ENCODE results near the gene FBLN1.
A peak's percentile ranks its signal among the peaks of the same experiment; 100 is the strongest.
"Not testable (repeated sequence)": the region's sequence is repeated elsewhere in the genome, so short reads cannot be mapped to it uniquely, and the experiment has no call there.

FBLN1 gene

DNA sequence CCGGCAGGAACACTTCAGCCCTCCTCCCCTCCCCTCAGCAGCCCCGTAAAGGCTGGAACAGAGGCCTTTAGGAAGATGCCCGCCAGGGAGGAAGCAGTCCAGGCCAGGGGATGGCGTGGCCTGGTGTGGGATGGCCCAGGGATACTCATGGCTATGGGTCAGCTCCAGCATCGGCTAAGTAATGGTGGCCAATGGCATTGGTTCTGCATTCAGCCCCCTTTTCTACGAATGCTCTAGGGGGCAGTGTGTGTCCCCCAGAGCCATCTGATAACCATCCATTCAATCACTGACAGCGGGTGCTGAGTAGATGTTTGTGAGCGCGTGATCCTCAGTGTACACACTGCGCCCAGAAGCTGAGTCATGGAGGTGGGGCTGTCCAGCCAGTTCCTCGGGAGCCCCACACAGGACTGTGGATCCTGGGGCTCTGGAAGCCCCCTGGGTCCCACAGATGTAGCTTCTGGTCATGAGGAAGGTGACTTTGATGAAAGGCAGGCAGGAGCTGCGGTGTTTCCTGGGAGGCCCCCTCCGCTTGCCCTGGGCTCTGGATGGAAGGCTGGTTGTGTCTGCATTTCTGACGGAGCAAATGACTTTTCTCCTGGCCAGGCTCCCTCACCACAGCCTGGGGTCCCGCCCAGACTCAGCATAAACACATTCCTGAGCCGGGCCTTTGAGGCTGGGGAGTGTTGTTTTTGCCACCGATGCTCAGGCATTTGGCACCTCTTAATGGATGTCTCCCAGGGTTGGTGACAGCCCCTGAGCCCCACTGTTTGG is 46.5 kb downstream of the FBLN1 start:
- DNase-seq = no peak

DNA sequence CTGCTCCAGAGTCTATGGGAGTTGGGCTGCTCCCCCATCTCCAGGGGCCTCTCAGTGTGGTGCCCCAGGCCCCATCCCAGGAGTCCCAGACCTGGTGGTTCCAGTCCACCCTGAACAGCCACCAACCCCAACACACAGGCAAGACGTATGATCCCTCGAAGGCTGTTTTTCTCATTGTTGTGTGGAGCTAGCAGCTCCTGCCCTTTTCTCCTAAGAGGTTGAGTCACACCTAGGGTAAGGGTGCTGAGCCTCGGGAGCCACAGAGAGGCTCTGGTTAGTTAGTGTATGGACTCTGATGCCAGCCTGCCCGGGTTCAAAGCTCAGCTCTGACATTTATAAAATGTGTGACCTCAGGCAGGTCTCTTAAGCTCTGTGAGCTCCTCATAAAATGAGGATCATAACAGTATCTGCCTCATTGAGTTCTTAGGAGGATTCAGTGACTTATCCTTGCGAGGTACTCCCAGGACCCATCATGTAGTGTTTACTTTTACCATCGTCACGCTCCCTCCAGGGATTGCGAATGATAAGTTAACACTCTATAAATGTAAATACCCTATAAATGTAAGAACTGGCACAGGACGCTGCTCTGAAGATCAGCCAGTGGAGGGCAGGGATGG is 47.2 kb downstream of the FBLN1 start:
- DNase-seq = no peak

DNA sequence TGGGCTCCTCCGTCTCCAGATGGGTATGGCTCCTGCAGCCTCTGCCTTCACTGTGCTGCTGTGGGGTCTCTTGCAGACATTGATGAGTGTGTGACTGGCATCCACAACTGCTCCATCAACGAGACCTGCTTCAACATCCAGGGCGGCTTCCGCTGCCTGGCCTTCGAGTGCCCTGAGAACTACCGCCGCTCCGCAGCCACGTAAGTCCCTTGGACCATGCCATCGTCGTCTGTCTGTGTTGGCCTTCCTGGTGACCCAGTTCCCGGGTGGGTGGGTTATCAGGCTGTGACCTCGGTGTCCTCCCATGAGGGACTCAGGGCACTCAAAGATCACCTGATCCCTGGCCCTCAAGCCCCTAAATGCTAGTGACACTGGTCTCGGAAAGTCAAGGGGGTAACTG is 47.7 kb downstream of the FBLN1 start:
- DNase-seq = no peak

DNA sequence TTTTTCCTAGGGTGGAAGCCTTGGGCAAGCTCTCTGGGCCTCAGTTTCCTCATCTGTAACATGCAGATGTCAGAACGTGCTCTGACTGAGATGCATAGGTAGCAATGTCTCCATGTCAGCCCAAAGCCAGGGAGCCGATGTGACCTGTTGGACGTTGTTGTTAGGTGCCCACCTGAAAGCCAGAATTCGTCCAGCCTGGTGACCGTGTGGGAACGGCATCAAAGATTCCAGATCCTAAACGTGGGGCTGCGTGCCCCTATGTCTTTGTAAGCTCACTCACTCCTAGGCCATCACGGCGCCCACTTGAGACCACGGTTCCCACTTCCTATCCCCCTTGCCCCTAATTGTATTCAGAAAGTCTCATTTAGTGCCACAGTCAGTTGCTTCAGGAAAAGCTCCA is 48.2 kb downstream of the FBLN1 start:
- DNase-seq = no peak

DNA sequence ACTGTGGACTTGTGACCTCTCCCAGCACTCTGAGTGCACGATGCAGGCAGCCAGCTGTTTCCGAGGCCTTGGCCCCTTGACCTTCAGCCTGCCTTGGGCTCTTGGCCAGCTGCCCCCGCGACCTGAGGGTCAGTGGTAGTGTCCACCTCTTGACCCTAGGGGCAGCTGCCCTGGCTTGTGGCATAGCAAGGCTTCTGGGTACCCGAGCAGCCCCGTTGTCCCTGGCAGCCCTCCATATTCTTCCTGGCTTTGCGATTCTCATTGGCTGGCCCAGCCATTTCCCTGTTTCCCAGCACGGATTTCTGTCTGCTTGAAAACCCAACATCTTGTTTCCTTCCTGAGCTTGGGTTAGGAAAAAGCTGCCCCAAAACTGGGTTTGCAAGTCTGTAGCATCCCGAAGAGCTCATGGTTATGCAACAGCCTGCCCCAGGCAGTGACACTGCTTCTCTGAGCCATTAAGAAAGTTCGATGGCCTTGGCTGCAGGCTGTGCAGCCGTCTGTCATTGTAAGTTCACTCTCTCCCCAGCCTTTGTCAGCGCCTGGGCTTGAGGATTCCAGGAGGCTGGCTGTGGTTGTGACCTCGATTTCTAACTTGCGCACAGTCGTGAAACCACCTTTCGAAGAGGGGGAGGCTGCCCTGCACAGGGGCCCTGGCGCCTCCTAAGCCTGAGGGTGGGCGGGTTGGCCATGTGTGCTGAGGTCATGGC is 48.8 kb downstream of the FBLN1 start:
- no peak for DNase-seq

DNA sequence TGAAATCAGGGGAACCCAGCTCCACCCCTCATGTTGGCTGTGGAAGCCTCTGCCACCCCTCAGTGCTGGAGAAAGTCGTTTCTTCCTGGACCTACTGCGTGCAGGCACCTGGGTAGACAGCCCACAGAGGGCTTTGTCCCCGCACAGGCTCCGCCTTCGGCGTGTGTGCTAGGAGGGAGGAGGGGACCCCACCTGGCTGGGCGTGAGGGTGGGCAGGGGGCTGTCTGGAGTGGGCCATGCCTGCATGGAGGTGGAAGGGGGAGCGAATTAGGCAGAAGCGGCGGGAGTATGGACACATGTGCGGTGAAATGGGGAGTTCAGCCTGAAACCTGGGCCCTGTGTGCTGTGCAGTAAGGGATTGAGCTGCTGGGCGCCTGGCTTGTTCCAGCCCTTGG is 49.3 kb downstream of the FBLN1 start:
- DNase-seq = no peak

DNA sequence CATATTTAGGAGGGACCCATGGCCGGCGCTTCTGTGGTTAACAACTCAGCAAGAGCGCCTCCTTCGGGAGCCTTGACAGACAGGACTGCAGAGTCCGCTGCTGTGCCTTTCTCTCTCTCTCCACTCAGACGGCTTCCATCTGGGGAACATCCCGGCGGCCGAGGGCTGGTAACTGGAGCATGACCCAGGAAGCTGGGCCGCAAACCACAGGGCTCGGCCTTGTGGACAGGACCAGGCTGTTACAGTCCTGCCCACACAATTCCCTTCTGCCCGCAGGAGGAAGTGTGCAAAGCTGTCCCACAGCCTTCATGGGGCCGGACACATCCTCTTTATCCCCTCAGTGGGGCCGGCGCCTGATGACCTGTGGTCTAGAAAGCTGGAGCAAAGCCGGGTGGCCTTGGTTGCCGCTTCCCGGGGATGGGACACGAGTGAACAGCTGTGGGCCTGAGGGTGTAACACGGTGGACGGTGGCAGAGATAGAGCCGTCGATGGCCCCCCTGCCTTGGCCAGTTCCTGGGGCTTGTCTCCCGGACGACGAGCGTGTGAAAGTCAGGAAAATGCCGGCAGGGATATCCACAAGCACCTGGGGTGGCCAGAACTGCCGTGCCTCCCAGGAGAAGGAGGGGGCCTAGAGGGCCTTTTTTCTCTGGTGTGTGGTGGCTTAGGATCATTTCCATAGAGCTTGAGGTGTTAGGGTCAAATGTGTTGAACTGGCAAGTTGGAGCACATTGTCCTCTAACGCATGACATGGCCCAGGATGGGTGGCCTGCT is 50.1 kb downstream of the FBLN1 start:
- no peak for DNase-seq

DNA sequence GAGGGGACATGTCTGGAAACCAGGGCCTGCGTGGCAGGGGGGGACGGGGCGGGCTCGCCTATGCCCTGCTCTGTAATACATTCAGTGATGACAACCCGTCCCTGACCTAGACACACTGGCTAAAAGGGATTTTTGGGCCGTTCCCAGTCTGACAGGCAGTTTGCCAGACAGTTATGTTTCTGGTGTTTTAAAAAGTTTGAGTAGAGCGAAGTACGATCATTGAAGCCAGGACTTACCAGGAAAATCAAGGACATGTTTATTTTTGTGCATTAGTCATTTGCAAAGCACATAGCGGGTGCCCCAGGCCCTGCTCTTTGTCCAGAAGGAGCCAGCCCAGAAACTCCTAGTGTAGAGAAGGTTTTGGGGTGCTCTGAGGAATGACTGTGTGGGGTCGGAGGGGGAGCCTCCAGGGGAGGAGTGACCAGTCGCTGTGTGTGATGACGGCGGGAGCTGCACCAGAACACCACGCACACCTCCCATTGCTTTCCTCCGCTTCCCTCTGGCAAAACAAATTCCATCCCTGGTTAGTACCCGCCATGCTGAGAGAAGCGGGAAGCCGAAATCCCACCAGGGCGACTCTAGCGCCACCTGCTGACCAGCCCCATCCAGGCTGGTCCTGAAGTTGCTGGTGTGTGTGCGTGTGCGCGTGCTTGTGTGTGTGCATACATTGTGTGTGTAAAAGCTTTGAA is 50.8 kb downstream of the FBLN1 start:
- peak in 1 of 2 experiments; percentile 34 for DNase-seq

DNA sequence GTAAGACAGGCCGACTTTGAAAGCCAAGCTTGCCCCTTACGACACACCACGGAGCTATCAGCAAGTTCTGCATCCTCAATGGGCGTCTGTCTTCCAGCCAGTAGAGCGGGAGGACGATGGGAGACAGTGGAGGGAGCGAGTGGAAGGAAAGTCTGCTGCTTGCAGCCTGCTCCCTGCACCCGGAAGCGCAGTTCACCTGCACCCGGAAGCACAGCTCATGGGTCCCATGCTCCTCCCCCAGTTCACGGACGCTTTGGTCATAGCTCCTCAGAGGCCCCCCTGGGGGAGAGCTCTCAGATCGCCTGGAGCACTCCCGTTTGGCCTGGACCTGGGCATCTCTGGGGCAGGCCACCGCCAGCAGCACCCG is 51.3 kb downstream of the FBLN1 start:
- DNase-seq = no peak

DNA sequence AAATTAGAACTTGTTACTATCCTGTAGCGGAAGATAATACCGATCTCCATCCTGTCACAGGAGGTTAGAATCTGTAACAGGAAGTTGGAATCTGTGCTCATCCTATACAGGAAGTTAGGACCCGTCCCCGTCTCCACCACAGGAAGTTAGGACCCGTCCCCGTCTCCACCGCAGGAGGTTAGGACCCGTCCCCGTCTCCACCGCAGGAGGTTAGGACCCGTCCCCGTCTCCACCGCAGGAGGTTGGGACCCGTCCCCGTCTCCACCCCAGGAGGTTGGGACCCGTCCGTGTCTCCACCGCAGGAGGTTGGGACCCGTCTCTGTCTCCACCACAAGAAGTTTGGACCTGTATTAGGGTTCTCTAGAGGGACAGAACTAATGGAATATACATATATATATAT is 52.2 kb downstream of the FBLN1 start:
- no peak for DNase-seq

DNA sequence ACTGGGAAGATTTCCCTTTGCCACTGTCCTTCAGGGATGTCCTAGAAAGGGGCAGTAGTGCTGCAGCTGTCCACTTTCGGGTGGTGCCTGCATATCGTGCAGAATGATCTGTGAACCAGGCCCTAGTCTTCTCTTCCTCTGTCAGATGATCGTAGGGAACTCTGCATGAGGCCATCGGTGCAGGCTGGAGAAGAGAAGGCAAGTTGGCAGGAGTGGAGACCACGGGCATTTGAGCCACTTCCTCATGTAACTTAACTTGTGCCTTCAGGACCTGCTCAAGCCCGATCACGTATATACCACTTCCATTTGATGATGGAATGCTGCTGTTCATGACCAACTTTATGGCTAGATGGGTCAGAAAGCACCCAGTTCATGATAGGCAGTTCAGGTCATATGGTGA is 55.2 kb downstream of the FBLN1 start:
- not testable (repeated sequence) for DNase-seq

DNA sequence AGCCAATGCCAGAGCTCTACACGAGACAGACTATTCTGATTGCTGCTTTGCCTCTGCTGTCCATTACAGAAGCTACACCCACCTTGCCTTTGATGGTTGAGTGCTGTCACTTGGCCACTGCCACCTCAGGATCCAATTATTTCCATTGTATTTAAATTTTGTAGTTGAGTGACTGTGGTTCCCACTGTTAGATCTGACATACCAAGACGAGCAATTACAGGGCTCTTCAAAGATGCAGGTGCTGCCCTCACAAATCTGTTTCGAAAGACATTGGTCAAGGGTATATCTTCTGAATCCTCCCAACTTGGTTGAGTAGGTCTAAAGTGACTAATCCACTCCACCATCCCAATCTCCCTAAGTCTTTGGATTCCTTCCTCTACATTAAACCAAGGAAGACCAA is 57.4 kb downstream of the FBLN1 start:
- not testable (repeated sequence) for DNase-seq

DNA sequence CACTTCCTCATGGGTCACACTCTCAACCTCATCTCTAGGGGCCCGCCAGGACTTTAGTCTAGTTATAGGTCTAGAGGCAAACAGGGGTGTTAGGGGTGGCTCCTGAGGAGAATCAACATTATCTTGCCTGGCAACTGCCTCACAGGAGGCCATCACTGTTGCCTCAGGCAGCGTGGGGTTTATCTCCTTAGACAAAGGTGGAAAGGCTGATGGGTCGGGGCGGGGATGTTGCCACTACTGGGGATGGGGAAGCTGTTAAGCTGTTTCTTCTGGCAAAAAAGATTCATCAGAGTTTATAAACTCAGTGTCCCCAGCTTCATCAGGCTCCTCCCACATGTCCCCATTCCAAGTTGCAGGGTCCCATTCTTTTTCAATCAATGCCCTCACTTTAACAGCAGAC is 58.1 kb downstream of the FBLN1 start:
- DNase-seq = not testable (repeated sequence)

DNA sequence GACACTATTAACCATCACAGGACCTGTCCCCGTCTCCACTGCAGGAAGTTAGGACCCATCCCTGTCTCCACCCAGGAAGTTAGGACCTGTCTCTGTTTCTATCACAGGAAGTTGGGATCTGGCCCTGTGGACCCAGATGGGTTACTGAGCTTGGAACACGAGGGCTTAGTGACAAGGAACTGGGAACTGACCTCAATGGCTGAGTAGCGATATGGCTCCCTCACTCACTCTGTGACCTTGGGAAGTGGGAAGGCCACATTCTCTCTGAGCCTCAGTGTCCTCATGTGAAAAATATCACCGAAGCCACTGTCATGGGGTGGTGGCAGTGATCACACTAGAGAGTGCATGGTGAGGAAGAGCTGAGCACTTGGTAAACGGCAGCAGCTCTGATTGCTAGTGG is 59.4 kb downstream of the FBLN1 start:
- DNase-seq = no peak

DNA sequence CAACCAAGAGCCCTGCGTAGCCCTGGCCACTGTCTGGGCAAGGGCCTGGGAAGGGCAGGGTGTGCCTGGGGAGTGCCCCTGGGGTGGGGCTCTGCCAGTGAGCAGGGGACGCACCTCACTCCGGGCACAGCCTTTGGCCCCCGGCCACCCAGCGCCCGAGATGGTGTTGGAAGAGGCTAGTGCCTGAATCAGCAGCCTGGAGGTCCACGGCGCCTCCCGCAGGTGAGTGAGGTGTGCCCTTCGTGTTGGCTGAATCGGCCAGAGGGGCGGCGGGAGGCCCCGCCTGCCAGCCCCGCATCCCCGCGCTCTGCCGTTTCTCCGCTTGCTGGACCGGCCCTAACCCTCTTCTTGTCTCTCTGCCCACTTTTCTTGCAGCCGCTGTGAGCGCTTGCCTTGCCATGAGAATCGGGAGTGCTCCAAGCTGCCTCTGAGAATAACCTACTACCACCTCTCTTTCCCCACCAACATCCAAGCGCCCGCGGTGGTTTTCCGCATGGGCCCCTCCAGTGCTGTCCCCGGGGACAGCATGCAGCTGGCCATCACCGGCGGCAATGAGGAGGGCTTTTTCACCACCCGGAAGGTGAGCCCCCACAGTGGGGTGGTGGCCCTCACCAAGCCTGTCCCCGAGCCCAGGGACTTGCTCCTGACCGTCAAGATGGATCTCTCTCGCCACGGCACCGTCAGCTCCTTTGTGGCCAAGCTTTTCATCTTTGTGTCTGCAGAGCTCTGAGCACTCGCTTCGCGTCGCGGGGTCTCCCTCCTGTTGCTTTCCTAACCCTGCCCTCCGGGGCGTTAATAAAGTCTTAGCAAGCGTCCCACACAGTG is 60.1 kb downstream of the FBLN1 start:
- DNase-seq = no peak

DNA sequence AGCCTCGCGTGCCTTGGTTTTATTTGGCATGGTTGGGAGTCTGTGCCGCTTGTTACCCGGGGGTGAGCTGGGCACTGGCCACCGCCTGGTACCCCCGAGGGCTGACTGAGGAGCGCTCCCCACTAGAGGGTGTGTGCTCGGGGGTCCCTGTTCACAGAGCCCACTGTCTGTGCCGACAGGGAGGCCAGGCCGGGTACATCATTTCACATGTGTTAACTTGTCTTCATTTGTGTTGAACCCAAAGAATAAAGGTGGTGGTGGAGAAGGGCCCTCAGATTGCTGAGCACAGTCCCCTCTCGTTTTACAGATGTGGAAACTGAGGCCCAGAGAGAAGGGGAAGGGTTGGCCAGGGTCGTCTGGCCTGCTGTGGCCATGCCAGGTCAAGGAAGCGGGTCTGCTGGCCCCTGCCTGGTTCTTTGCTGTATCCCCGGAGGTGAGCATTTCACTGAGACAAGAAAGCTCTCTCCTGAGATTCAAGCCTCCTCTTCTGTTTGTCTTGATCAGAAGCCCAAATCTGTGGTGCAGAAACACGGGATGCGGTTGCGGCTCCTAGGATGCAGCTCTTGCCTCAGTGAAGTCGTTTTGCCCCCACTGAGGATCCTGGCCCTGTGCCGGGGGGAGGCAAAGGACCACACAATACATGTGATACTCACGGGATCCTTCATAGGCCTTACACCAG is 60.8 kb downstream of the FBLN1 start:
- no peak for DNase-seq

DNA sequence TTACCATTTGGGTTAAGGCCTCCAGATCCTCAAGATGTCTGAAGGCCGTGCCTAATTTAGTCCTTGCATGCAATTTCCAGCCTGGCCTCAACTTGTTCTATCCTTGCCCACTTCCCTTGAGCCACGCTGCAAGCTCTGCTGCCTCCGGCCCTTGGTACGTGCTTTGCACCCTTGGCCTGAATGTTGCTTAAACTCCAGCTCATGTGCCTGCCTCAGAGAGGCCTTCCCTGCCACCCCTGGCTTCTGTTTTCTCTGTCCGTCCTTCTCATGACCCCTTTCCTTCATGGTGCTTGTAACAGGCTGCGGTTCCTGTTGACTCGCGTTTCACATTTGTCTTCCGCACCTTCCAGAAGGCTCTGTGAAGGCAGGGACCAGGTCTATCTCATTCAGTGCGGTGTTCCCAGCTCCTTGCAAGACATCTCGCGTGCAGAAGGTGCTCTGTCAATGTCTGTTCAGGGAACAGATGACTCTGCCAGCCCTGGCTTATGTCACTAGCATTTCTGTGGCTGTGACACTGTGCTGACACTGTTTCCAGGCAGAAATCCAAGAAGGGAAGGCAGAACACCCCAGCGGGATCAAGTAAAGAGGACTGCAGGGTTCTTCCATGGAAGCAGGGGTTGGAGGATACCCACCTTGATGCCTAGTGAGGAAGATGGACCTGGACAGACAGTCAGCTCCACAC is 61.8 kb downstream of the FBLN1 start:
- DNase-seq = no peak

DNA sequence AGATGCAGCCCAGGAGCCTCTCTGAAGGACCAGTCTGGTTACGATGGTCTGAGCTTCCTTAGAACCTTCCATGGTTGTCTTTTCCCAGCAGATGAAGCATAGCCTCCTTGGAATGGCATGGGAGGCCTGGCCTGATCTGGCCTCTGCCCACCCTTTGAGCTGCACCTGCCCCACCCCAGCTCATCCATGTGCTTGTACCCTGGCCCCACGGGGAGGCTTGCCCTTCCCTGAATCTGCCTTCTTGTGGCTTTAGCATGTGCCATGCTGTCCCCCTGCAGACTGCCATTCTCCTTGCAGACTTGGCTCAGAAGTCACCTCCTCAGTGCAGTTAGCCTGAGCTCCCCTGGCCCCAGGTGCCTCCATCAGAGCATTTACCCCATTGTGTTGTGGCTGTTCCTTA is 62.5 kb downstream of the FBLN1 start:
- no peak for DNase-seq

DNA sequence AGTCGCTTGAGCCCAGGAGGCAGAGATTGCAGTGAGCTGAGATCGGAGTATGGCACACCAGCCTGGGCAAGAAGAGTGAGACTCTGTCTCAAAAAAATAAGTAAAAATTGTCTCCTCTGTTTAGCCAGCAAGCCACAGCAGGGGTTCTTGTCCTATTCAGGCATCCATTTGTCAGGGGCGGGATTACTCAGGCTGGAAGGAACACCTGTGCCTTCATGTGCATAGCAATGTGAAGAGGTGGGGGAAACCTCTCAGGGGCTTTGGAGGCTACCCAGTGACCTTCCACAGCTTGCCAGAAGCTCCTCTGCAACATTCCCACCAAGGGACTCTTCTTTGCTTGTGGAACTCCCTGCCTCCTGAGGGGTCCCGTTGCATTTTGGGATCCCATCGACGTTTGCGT is 63.3 kb downstream of the FBLN1 start:
- DNase-seq = no peak

DNA sequence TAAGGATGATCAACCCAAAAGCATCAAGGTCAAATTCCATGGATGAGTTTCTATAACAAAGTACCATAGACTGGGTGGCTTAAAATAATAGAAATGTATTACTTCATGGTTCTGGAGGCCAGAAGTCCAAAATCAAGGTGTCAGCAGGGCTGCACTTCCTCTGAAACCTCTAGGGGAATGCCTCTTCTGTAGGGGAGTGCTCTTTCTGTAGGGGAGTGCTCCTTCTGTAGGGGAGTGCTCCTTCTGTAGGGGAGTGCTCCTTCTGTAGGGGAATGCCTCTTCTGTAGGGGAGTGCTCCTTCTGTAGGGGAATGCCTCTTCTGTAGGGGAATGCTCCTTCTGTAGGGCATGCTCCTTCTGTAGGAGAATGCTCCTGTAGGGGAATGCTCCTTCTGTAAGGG is 65.5 kb downstream of the FBLN1 start:
- no peak for DNase-seq

DNA sequence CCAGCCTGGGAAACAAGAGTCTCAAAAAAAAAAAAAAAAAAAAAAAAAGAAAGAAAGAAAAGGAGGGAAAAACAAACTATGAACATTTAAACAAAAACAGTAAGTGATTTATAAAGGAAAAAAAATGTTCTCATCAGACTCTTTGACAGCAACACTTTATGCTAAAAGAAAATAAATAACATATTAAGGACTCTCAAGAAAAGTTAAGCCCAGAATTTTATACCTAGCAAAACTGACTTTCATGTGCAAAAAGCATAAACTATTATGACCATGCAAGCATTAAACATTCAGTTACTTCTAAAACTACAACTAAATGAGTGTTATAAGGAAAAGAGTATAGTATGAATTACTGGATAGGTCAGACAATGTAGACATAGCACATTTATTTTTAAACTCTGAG is 68.4 kb downstream of the FBLN1 start:
- no peak for DNase-seq

Data from SW 1271 (cell line).